ENCODE results near the gene GNPTG. TPM values are rescaled to one million over a fixed set of nuclear protein-coding genes. Genes with fewer than 3 reads are reported as not detected.

The GNPTG gene
- total RNA-seq, 4 donors from 2014 or later: 51.1 to 117 (median 71.6) TPM

DNA sequence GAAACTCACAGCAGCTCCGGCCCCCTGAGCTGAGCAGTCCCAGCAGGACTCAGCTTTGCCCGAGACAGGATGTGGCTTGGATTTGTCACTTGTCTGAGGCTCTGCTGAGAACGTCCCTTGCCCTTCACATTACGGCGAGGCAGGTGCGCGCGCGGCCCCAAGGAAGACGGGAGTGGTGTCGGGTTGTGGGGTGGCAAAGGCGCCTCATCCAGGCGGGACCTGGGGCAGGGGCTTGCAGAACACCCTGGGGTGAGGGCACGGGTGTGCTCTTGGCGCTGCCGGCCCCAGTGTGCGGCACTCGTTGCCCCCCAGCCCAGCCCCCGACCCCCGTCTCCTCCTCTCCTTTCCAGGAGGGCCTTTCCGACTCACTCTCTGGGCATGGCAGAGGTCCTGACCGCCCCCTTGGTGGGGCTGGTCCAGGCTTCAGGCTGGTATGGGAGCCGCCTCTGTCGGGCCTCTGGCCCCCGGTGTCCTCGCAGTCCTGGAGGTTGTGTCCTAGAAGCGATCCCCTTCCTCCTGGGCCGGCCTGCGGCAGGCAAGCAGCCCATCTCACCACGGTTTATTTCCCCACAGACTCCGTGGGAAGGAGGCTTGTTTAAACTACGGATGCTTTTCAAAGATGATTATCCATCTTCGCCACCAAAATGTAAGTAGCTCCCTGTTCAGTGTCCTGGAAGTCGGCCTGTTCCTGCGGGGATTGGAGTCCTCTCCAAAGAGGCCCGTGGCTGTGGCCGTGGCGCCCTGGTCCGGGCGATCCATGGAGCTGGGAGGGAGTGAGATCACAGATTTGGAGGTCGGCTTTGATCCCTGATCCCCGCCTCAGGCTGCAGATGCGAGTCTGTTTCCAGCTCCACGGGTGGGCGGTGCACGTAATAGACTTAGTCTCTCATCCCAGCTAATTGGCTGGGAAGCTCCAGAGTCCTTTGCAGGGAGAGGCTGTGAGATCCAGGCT is 36.4 kb upstream of the GNPTG start:
- Histone ChIP-seq H3K36me3 (peaks cover 0 to 71% (median 41%) of the 10 kb centered on the region in 3 donors), H3K27ac (no peak overlapping the region), H3K4me1 (peaks cover 5 to 49% (median 27%) of the 10 kb centered on the region in 4 donors), H3K27me3 (no peaks in the 10 kb centered on the region), H3K4me3 (no peak overlapping the region), H3K9me3 (no peaks in the 10 kb centered on the region)
- DNase-seq (ENCODE audit: low spot score in 2 of 2): no peak
- TF ChIP-seq CTCF (IDR thresholded peaks at IDR 0.05) (no peak), EP300 (IDR thresholded peaks at IDR 0.05) (no peak), POLR2A (IDR thresholded peaks at IDR 0.05) (no peak)
- WGBS, 2 donors: 81 to 82% methylated on average over 38 to 44 of the region's 46 CpGs

- WGBS, 2 donors: 83 to 85% methylated on average over 13 to 14 of the region's 14 CpGs
- Histone ChIP-seq H3K27ac (no peak overlapping the region), H3K4me3 (no peak overlapping the region), H3K4me1 (peaks cover 5 to 42% (median 23%) of the 10 kb centered on the region in 4 donors), H3K27me3 (no peaks in the 10 kb centered on the region), H3K9me3 (no peaks in the 10 kb centered on the region), H3K36me3 (peaks cover 5 to 78% (median 47%) of the 10 kb centered on the region in 3 donors)
- no peak for TF ChIP-seq POLR2A (IDR thresholded peaks at IDR 0.05)
- TF ChIP-seq EP300 (IDR thresholded peaks at IDR 0.05): no peak
- no peak for TF ChIP-seq CTCF (IDR thresholded peaks at IDR 0.05)
- DNase-seq (ENCODE audit: low spot score in 2 of 2): no peak
Observed at GRCh38 chr16:1316033-1316405, 35.7 kb upstream of the GNPTG start.

GRCh38 chr16:1317479-1318267 is 34.1 kb upstream of the GNPTG start:
- H3K27ac ChIP-seq: no peak overlapping the region
- WGBS, 2 donors: 84 to 85% methylated on average over 26 to 32 of the region's 32 CpGs
- peaks cover 0 to 25% (median 7%) of the 10 kb centered on the region in 4 donors for H3K4me1 ChIP-seq
- H3K4me3 ChIP-seq: no peak overlapping the region
- H3K27me3 ChIP-seq: no peaks in the 10 kb centered on the region
- no peak for DNase-seq (ENCODE audit: low spot score in 2 of 2)
- peaks cover 5 to 91% (median 49%) of the 10 kb centered on the region in 3 donors for H3K36me3 ChIP-seq
- H3K9me3 ChIP-seq: no peaks in the 10 kb centered on the region
- TF ChIP-seq CTCF (IDR thresholded peaks at IDR 0.05): no peak
- TF ChIP-seq POLR2A (IDR thresholded peaks at IDR 0.05): no peak
- no peak for TF ChIP-seq EP300 (IDR thresholded peaks at IDR 0.05)

GRCh38 chr16:1318268-1318545 is 33.5 kb upstream of the GNPTG start:
- Histone ChIP-seq H3K27me3 (no peaks in the 10 kb centered on the region), H3K36me3 (peaks cover 5 to 96% (median 49%) of the 10 kb centered on the region in 3 donors), H3K27ac (no peak overlapping the region), H3K9me3 (no peaks in the 10 kb centered on the region), H3K4me1 (peaks cover 0 to 21% (median 2%) of the 10 kb centered on the region in 4 donors), H3K4me3 (no peak overlapping the region)
- TF ChIP-seq EP300 (IDR thresholded peaks at IDR 0.05) (no peak), CTCF (IDR thresholded peaks at IDR 0.05) (no peak), POLR2A (IDR thresholded peaks at IDR 0.05) (no peak)
- no peak for DNase-seq (ENCODE audit: low spot score in 2 of 2)
- 81 to 85% methylated on average over 9 of the region's 9 CpGs for WGBS, 2 donors

- H3K27ac ChIP-seq: no peak overlapping the region
- peaks cover 5 to 100% (median 49%) of the 10 kb centered on the region in 3 donors for H3K36me3 ChIP-seq
- H3K4me3 ChIP-seq: no peak overlapping the region
- no peaks in the 10 kb centered on the region for H3K27me3 ChIP-seq
- peaks cover 0 to 21% (median 2%) of the 10 kb centered on the region in 4 donors for H3K4me1 ChIP-seq
- no peak for DNase-seq (ENCODE audit: low spot score in 2 of 2)
- H3K9me3 ChIP-seq: no peaks in the 10 kb centered on the region
- TF ChIP-seq CTCF (IDR thresholded peaks at IDR 0.05) (no peak), EP300 (IDR thresholded peaks at IDR 0.05) (no peak), POLR2A (IDR thresholded peaks at IDR 0.05) (no peak)
- WGBS, 2 donors: 88% methylated on average over 29 to 33 of the region's 33 CpGs
Observed at GRCh38 chr16:1319041-1319440, 32.7 kb upstream of the GNPTG start.
